ENCODE data around the gene CHRNB4.

Gene CHRNB4

DNA sequence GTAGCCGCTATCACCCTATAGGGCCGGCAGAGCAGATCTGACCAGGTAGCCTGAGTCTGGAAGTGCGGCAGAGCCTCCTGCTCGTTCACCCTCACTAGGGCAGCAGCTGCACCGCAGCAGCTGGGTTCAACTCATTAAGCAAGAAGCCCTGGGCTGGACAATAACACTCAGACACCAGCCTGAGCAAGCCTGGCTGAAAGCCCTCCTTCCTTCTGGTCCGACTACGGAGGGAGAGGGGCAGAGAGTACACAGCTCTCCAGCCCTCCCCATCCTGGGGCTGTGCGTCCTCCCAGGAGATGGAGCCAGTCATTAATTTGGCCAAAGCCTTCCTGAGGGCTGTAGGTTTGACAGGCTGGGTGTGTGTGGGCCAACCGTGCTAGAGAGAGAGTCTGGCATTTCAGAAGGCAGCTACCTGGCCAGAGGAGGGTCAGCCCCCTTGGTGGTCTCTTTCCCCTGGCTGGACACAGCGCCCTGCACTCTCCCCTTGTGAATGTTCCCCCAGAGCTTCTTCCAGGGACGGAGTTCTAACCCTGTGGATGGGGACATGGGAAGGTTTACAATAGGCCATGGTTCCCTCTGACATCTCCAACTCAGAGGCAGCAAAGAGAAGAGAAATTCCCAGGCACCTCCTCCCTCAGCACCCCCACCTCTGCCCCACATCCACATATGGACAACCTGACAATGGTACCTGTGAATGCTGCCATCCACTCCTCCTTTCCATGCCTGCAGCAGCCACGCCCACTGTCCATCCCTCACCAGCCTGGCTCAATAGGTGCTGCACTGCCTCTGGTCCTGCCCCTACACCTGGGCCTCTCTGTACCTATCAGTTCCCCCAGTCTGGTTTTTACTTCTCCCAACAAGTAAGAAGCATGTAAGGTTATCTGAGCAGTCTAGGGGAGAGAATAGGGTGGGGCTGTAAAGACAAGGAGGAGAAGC is 6.5 kb downstream of the CHRNB4 start:
- DNase-seq (ENCODE audit: low read depth) = no peak

GRCh38 chr15:78633348-78633747 is 7.7 kb downstream of the CHRNB4 start:
- DNase-seq (ENCODE audit: low read depth) = no peak

- no peak for DNase-seq (ENCODE audit: low read depth)
Observed at GRCh38 chr15:78630886-78631633, 9.9 kb downstream of the CHRNB4 start.

DNA sequence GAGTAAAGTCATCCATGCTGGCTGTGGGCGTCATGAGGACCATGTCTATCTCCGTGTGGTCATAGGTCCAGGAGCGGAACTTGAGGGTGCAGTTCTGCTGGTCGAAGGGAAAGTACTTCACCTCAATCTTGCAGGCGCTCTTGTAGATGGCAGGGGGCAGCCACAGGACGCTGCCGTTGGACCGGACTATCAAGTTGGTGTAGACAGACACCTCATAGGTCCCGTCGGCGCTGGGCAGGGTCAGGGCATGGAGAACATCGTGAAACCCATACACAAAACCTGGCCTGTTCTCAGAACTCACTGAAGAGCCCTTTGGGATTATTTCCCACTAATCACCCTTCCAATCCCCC is 11.3 kb downstream of the CHRNB4 start:
- DNase-seq (ENCODE audit: low read depth) = no peak

DNA sequence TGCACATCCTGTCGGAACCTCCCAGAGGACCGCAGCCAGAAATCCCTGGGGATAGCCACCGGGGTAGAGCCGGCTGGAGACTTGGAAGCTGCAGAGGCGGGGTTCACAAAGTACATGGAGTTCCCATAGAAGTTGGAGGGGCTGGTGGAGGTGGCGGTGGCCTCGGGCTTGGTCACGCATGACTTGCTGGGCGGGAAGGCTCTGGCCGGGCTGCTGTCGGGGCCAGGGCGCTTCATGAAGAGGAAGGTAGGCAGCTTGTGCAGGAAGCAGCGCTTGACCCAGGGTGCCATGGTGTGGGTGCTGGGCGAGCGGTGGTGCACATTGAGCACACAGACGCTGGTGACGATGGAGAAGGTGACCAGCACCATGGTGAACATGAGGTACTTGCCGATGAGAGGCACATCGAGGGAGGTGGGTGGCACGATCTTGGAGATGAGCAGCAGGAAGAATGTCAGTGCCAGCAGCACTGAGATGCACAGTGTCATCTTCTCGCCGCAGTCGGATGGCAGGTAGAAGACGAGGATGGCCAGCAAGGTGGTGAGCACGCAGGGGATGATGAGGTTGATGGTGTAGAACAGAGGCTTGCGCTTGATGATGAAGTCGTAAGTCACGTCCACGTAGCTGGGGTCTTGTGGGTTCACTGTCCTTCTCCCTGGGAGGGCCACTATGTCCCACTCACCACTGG is 11.8 kb downstream of the CHRNB4 start:
- no peak for DNase-seq (ENCODE audit: low read depth)

GRCh38 chr15:78628227-78628626 is 12.8 kb downstream of the CHRNB4 start:
- no peak for DNase-seq (ENCODE audit: low read depth)

GRCh38 chr15:78627348-78627747 is 13.7 kb downstream of the CHRNB4 start:
- DNase-seq (ENCODE audit: low read depth) = no peak

DNA sequence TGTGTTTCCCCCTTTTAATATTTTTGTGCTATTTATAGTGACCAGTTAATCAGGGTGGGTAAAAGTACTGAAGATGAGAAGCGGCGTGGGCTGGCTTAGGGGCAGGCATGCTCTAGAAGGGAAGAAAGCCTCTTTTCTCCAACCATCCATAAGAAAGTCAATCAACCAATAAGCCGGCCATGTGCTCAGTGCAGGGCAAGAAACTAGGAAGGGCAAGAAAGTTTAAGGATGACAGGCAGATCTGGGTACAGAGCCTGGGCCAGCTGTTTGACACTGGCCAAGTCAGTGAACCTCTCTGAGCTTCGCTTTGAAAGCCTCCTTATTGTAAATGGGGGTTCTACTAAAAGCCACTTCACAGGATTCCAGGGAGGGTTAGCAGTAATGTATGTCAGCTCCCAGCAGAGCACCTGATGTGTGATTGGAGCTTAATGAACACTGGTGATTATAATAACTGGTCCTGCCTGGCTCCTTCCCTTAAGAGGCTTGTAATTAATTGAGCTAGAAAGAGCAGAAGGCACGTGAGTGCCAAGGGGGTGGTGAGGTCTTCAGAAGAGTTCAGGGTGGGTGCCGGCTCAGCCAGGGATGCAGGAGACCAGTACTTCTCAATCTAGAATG is 14.5 kb downstream of the CHRNB4 start:
- no peak for DNase-seq (ENCODE audit: low read depth)

DNA sequence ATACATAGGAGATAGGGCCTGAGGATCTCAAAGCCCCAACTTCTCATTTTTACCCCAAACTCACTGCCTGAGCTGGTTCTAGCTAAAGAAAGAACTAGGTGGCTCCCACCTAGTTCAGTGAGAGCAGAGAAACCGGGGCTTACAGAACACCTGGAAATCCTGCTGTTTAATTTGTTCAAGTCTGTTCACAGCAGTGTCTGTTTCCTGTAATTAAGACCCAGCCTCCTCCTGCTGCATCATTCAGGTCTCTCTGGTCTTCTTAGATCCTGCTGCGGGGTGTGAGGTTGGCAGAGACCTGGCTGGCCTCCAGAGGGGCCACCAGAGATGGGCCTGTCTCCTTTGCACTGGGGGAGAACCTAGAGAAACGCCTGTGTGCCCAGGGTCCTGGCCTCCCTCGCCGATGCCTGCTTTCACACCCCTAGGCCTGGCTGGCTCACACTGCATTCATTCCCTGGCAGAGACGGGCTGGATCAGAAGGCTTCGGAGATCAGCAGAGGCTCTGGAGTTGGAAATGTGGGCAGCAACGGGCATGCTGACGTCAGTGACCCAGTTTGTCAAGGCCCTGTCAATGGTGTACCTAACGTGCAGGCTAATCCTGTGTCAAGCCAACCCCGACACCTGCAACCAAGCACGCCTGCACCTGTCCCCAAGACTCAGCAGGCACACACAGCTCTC is 15.3 kb downstream of the CHRNB4 start:
- DNase-seq (ENCODE audit: low read depth) = no peak

GRCh38 chr15:78624651-78625590 is 16.1 kb downstream of the CHRNB4 start:
- no peak for DNase-seq (ENCODE audit: low read depth)

- no peak for DNase-seq (ENCODE audit: low read depth)
Observed at GRCh38 chr15:78623786-78624497, 17.1 kb downstream of the CHRNB4 start.

GRCh38 chr15:78621810-78622402 is 19.1 kb downstream of the CHRNB4 start:
- no peak for DNase-seq (ENCODE audit: low read depth)

DNA sequence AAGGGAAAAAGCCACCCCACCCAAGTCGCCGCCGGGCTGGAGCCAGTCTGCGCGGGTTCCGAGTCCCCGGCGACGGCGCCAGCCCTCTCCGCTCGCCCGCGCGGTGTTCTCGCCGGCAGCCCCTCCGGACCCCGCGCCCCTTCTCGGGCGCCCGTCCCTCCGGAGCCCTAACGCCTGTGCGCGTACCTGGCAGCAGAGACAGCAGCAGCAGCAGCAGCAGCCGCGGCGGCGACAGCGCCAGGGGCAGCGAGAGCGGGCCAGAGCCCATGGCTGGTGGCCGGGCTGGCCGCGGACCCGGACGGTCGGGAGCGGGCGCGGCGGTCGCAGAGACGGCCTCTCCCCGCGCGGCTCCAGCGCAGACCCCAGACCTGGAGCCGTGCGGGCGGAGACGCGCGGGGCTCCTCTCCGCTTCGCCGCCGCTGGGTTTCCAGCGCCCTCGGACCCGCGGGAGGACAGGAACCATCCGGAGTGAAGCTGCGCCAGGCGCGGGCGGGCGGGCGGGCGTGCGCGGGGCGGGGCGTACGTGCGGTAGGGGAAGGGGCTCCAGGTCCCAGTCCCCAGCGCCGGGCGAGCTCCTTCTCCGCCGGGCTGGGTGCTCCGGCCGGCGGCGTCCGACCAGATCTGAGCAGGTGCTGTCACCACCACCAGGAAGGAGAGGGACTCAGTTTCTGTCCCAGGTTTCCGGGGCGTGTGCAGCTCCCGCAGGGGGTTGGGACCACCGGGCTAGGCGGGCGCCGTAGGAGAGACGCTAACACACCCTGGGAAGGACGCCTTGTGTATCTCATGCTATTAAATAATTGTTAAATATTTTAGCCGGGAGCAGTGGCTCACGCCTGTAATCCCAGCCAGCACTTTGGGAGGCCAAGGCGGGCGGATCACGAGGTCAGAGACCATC is 20.2 kb downstream of the CHRNB4 start, which contains the start of gene CHRNA3:
Gene CHRNA3 (minus strand): TSS at position 470 of the 895 bp plus-strand sequence. CDS start 202 bp downstream, at position 268.
- DNase-seq (ENCODE audit: low read depth) = no peak

DNA sequence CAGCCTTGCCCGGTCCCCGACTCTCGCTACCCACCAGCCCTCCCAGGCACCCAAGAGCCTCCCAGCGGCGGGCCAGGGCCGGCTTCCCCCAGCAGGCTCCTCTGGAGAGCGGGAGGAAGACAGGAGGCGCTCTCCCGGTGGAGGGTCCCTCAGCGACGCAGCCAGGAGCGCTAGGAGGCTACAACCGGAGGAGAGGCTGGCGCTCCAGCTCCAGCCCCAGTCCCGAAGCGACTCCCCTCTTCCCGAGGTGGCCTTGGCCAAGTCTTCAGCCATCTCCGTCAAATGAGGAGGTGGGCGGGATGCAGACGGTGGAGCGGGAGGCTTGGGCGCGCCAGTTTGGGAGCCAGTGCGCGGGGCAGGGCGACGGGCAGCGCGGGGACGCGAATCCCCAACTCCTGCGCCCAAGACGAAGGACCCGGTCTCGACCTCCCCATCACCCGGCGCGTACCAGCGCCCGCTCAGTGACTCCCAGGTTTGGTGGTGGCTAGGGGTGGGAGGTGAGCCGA is 20.9 kb downstream of the CHRNB4 start:
- no peak for DNase-seq (ENCODE audit: low read depth)

GRCh38 chr15:78619022-78619950 is 21.7 kb downstream of the CHRNB4 start:
- DNase-seq (ENCODE audit: low read depth) = no peak

DNA sequence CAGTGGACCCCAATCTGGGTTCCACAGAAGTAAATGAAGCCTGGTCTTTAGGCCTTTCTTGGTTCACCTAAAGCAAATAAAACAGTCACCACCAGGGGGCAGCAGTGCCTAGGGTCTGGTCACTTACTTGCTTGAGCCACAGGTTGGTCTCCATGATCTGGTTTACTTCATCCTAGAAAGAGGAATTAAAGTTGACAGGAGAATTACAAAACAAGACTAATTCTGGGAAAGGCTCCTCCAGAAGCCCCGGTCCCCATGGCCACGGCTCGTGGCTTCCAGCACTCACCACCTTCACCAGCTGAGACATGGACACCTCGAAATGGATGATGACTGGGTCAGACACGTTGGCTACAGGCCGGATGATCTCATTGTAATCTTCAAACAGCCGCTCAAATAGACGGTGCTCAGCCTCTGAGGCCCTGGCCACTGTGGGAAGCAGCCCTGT is 22.5 kb downstream of the CHRNB4 start:
- peak; percentile 60 for DNase-seq (ENCODE audit: low read depth)

- DNase-seq (ENCODE audit: low read depth) = no peak
Observed at GRCh38 chr15:78618064-78618463, 22.9 kb downstream of the CHRNB4 start.
